ENCODE measurements around the gene LPAR3.

- no peak for TF ChIP-seq SP5 (CRISPR knock-in tag; IDR thresholded peaks at IDR 0.05; ENCODE audit: borderline replicate concordance, low read depth)
- no peak for TF ChIP-seq JUN (CRISPR knock-in tag; IDR thresholded peaks at IDR 0.05)
- no peak for TF ChIP-seq SP1 (IDR thresholded peaks at IDR 0.05)
- TF ChIP-seq SP1 (CRISPR knock-in tag; IDR thresholded peaks at IDR 0.05): no peak
These were observed 35.1 kb downstream of the LPAR3 start for GRCh38 chr1:84857906-84858305.

Data from HepG2 (cell line).